GM12873 (cell line): ENCODE measurements around the gene PBX2.

Source experiments
- CTCF ChIP-seq: IDR thresholded peaks from 2 replicates; pipeline ENCODE4 v1.5.1; 2012; ENCODE audit warnings: low read depth, mild to moderate bottlenecking, moderate library complexity, low read length, control low read depth; ENCODE audit not compliant: insufficient read depth; ENCODE audit errors: missing control alignments

Gene PBX2

DNA sequence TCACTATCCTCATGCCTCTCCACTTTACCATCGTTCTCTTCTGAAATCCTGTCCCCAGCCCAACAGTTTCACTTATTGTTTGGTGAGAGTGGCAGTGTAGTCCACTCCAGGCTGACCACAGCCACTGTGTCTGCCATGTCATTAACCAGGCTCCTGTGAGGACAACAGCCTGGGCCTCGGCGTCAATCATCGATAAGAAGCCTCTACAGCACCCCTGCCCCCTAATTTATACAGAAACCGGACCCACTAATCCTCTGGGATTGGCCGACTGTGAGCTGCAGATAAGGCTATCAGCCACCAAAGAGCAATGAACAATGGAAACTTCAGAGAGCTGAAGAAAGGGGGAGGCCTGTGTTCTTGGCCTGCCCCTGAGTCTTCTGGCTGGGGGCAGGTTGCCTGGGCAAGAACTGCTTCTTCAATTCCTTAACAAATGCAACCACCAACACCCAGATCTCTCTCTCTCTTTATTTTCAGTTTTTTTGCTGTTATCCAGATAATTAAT lies 22.2 kb downstream of the PBX2 start:
- no peak for TF ChIP-seq CTCF

DNA sequence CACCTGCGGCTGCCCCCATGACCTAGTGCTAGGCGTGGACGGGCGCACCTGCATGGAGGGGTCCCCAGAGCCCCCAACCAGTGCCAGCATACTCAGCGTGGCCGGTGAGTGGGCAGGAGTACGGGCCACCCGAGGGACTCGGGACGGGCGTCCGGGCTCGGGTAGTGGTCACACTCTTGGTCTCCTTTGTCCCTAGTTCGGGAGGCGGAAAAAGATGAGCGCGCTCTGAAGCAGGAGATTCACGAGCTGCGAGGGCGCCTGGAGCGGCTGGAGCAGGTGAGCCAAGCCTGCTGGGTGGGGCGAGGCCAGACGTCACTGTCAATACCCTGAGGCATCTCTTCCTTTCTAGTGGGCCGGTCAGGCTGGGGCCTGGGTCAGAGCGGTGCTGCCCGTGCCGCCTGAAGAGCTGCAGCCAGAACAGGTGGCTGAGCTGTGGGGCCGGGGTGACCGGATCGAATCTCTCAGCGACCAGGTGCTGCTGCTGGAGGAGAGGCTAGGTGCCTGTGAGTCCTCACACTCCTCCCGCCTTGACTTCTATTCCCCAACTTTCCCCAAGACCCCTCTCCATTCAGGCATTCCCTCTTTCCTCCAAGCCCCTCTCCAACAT lies 22.7 kb downstream of the PBX2 start:
- no peak for TF ChIP-seq CTCF

DNA sequence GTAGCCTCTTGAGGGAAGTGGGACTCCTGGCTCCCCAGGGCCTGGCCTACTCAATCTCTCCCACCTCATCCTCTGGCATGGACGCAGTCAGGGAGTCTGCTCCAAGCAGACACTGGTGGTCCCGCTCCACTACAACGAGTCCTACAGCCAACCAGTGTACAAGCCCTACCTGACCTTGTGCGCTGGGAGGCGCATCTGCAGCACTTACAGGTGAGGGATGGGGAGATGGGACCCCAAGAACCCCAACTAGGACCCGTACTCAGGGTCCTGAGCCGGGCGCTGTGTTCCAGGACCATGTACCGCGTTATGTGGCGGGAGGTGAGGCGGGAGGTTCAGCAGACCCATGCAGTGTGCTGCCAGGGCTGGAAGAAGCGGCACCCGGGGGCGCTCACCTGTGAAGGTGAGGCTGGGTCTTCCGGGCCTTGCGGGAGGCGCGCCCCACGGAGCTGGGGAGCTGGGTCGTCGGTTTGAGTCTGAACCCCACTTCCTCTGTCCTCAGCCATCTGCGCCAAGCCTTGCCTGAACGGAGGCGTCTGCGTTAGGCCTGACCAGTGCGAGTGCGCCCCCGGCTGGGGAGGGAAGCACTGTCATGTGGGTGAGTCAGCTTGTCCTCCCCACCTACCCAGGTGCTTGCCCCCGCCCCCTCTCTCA lies 23.5 kb downstream of the PBX2 start:
- no peak for TF ChIP-seq CTCF

DNA sequence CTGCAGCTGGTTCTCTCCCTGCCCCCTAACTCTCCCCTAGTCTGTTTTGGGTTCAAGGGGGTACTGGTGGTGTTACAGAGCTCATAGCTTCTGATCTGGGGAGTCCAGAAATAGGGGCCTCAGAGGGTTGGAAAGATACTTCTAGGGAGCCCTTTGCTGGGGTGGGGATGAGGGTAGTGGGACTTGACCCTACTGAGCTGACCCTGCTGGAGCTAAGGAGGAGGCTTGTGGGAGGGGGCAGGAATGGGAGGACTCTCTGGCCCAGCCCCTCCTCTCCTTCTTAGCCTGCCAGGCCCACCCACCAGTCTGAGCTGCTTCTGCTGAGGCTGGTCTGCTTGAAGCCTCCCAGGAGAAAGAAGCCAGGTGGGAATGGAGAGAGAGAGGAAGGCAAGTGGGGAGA lies 25.7 kb downstream of the PBX2 start, which contains the start of gene EGFL8:
Gene EGFL8 (plus strand): TSS at position 301 of the 400 bp plus-strand sequence. CDS start 1,571 bp downstream, outside the sequence.
- no peak for TF ChIP-seq CTCF

- TF ChIP-seq CTCF = no peak
Measured at GRCh38 chr6:32163559-32164258, 26.3 kb downstream of the PBX2 start.

DNA sequence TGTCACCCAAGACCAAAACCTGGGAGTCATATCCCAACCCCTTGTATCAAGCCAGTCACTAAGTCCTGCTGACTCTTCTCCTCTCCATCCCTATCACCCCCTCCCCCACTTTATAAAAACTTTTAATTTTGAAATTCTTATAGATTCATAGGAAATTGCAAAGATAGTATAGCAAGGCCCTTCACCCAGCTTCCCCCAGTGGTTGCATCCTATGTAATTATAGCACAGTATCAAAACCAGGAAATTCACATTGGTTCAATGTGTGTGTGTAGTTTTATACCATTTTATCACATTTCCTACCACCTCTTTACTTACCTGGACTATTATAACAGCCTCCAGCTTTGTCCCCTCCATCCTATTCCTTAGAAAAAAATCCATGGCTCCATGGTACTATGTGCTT lies 31.9 kb downstream of the PBX2 start:
- TF ChIP-seq CTCF = no peak

- no peak for TF ChIP-seq CTCF
Measured at GRCh38 chr6:32156891-32157290, 33.1 kb downstream of the PBX2 start.
